Mesenteric fat pad (tissue), 1 donor: Measurements from ENCODE around the gene METTL26. TPM values are rescaled to one million over a fixed set of nuclear protein-coding genes. Genes with fewer than 3 reads are reported as not detected.

ENCODE experiments used
- DNase-seq: peaks from one replicate; pipeline ENCODE4 v3.0.0-alpha.2; 2020; ENCODE audit warnings: low spot score
- long read RNA-seq: library from polyadenylated mRNA; unstranded; transcript quantifications from one replicate; pipeline ENCODE4 v2.0.0, GENCODE V29; 2020
- total RNA-seq: library from RNA; stranded (reverse); fragmentation: NEBNext Ultra II Directional; extraction: Animal tissue kit (Norgen Biotek cat#: 25700); gene quantifications from one replicate; pipeline ENCODE4 v1.2.1, GENCODE V29; 2021
- donor health status: DM: yes; HTN: yes; CAD: no.

The METTL26 gene
- 62.2 TPM for total RNA-seq
- long read RNA-seq, transcript METTL26-201 (6 exons, 794 nt) = major isoform, 26 of 57 reads
- long read RNA-seq, transcript METTL26-205 (5 exons, 726 nt) = minor isoform, 12 of 57 reads
- long read RNA-seq, partial matches to known transcripts = 3 of 57 reads
- long read RNA-seq, other reads (novel, unspliced or antisense) = 12 of 57 reads

- DNase-seq = peak; percentile 98
These were observed at the start of gene METTL26 for GRCh38 chr16:636206-637080. TSS of gene METTL26 (minus strand) at chr16:636305. CDS start at chr16:636290, 15 bp downstream.

- DNase-seq = no peak
These were observed 49.0 kb upstream of the METTL26 start for GRCh38 chr16:684961-685696.

GRCh38 chr16:684071-684794 lies 48.1 kb upstream of the METTL26 start, which contains the start of gene JMJD8:
TSS of gene JMJD8 (minus strand) at chr16:684334. CDS start at chr16:684319, 15 bp downstream.
- DNase-seq = peak; percentile 99

- no peak for DNase-seq
These were observed 47.4 kb upstream of the METTL26 start for GRCh38 chr16:683396-684070.

- DNase-seq = no peak
These were observed 46.6 kb upstream of the METTL26 start for GRCh38 chr16:682493-683395.

- no peak for DNase-seq
These were observed 45.8 kb upstream of the METTL26 start for GRCh38 chr16:681746-682427.

- DNase-seq = no peak
These were observed 45.1 kb upstream of the METTL26 start for GRCh38 chr16:680967-681745.

- no peak for DNase-seq
These were observed 44.5 kb upstream of the METTL26 start for GRCh38 chr16:680625-680945.

- peak; percentile 95 for DNase-seq
These were observed 43.9 kb upstream of the METTL26 start, which contains the start of gene STUB1 for GRCh38 chr16:679814-680624. TSS of gene STUB1 (plus strand) at chr16:680410. CDS start at chr16:680526, 116 bp downstream.

GRCh38 chr16:678858-679813 lies 43.0 kb upstream of the METTL26 start:
- no peak for DNase-seq

GRCh38 chr16:678209-678857 lies 42.2 kb upstream of the METTL26 start:
- no peak for DNase-seq

GRCh38 chr16:677316-678190 lies 41.4 kb upstream of the METTL26 start:
- no peak for DNase-seq

- DNase-seq = no peak
These were observed 40.8 kb upstream of the METTL26 start for GRCh38 chr16:676913-677312.

- DNase-seq = no peak
These were observed 40.4 kb upstream of the METTL26 start for GRCh38 chr16:676565-676902.
